NCI-H2107 (cell line): Measurements from ENCODE around the gene TTPAL.

ENCODE experiments used
- DNase-seq: peaks from one replicate; lab custom pipeline; 2025; lab: John Stamatoyannopoulos, UW

Gene TTPAL

DNA sequence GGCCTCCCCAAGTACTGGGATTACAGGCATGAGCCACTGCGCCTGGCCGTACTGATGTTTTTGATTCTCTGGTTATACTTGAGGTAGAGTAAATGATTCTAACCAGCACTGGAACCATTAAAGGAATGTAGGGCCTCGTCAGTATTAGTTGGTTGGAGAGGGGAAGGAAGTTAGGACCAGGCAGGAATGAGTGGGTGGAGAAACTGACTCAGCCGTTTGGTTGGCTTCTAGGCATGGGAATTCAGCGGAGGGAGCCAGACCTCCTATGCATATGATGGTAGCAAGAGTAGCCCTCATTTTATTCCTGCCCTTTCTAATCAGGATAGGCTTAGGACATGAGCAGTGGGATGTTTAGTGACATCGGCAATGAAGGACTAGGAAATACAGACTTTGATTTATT is 65.2 kb downstream of the TTPAL start:
- DNase-seq: no peak

DNA sequence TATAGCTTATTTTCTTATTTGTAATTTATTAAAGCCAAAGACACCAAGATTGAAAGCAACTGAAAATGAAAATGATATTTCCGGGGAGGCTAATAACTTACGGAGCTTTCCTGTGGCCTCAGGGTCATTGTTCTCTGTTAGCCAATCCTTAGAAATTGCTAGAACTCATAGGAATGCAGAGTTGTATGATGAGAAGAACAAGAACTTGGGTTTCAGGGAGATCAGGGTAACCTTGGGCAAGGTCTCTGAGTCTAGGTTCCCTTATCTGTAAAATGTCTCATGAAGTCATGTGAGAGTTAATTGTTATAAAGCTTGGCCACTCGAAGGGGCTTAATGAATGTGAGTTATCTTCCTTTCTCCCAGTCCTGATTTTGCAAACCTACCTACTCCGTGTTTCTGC is 66.3 kb downstream of the TTPAL start:
- DNase-seq: no peak

- DNase-seq: no peak
Measured at GRCh38 chr20:44542890-44543289, 67.2 kb downstream of the TTPAL start.

- no peak for DNase-seq
Measured at GRCh38 chr20:44543358-44543757, 67.7 kb downstream of the TTPAL start.
